ENCODE measurements around the gene ADAM8. TPM values are rescaled to one million over a fixed set of nuclear protein-coding genes. Genes with fewer than 3 reads are reported as not detected.
A peak's percentile ranks its signal among the peaks of the same experiment; 100 is the strongest.

Gene ADAM8
- 20.3 TPM for total RNA-seq
- long read RNA-seq, transcript ADAM8-202 (23 exons, 3,279 nt): major isoform, 8 of 23 reads
- long read RNA-seq, partial matches to known transcripts: 10 of 23 reads
- long read RNA-seq, other reads (novel, unspliced or antisense): 5 of 23 reads

- Histone ChIP-seq H3K4me3 (peak within 1 kb of the TSS; percentile 45), H3K4me1 (peaks cover 38% of the 10 kb centered on the region), H3K27ac (peak within 1 kb of the TSS; percentile 63), H3K27me3 (peaks cover 7% of the 10 kb centered on the region), H3K9me3 (no peaks in the 10 kb centered on the region), H3K36me3 (peaks cover 15% of the 10 kb centered on the region)
- intact Hi-C loops (cut with DNase I): no loop called here
- no peak for TF ChIP-seq CTCF (IDR thresholded peaks at IDR 0.05)
- ATAC-seq (peak; percentile 51), DNase-seq (peak; percentile 78)
Measured at GRCh38 chr10:133276435-133277201, at the start of gene ADAM8. ADAM8 (minus strand) TSS chr10:133276868; CDS start chr10:133276817, 51 bp downstream.

- no peak for TF ChIP-seq CTCF (IDR thresholded peaks at IDR 0.05)
- intact Hi-C loops (cut with DNase I): no loop called here
- peaks cover 55% of the 10 kb centered on the region for H3K27me3 ChIP-seq
Measured at GRCh38 chr10:133326223-133326551, 49.5 kb upstream of the ADAM8 start.

GRCh38 chr10:133325440-133326222, 49.0 kb upstream of the ADAM8 start:
- Histone ChIP-seq H3K4me1 (peaks cover 12% of the 10 kb centered on the region), H3K27me3 (peaks cover 50% of the 10 kb centered on the region), H3K9me3 (no peaks in the 10 kb centered on the region), H3K4me3 (peak overlapping the region; percentile 23), H3K27ac (no peak overlapping the region), H3K36me3 (no peaks in the 10 kb centered on the region)
- intact Hi-C loops (cut with DNase I): no loop called here
- no peak for TF ChIP-seq CTCF (IDR thresholded peaks at IDR 0.05)
- DNase-seq (no peak), ATAC-seq (no peak)

More at GRCh38 chr10:133326223-133326551, 49.5 kb upstream of the ADAM8 start:
- Histone ChIP-seq H3K4me3 (peak overlapping the region; percentile 23), H3K9me3 (no peaks in the 10 kb centered on the region), H3K4me1 (peaks cover 12% of the 10 kb centered on the region), H3K27ac (no peak overlapping the region), H3K36me3 (no peaks in the 10 kb centered on the region)
- no peak for ATAC-seq
- no peak for DNase-seq

- intact Hi-C loops (cut with DNase I): no loop called here
Measured at GRCh38 chr10:133324857-133325260, 48.2 kb upstream of the ADAM8 start.

More at GRCh38 chr10:133324857-133325260, 48.2 kb upstream of the ADAM8 start:
- H3K4me1 ChIP-seq: peaks cover 9% of the 10 kb centered on the region
- ATAC-seq: no peak
- H3K4me3 ChIP-seq: no peak overlapping the region
- no peak for DNase-seq
- no peak overlapping the region for H3K27ac ChIP-seq
- H3K27me3 ChIP-seq: peaks cover 49% of the 10 kb centered on the region
- no peak for TF ChIP-seq CTCF (IDR thresholded peaks at IDR 0.05)
- H3K9me3 ChIP-seq: no peaks in the 10 kb centered on the region
- no peaks in the 10 kb centered on the region for H3K36me3 ChIP-seq
